Gastrocnemius medialis (tissue), 4 donors: ENCODE results near the gene ZNF674.

Experiments used
- POLR2A ChIP-seq, 2 donors: fragments of 450-650 bp; IDR thresholded peaks; one replicate each; pipeline ENCODE4 v1.6.1; 2017; ENCODE audit warnings: antibody characterized with exemption in 2 of 2, mild to moderate bottlenecking in 2 of 2, moderate library complexity in 2 of 2
- TF ChIP-seq, protein P1 (sequence below), 5 experiments: fragments of 450-650 bp in 3 of 5; fragments of 200-600 bp in 2 of 5; sonication (generic) in 2 of 5; IDR thresholded peaks in 4 of 5; conservative IDR thresholded peaks in 1 of 5; 1 replicate in 4 of 5; 2 replicates in 1 of 5; pipeline ENCODE4 v1.5.1; 2016 to 2019; ENCODE audit warnings: antibody characterized with exemption in 5 of 5, mild to moderate bottlenecking in 3 of 5, moderate library complexity in 3 of 5

GRCh38 chrX:46575991-46576392, 30.8 kb upstream of the ZNF674 start:
- TF ChIP-seq, protein P1, sequence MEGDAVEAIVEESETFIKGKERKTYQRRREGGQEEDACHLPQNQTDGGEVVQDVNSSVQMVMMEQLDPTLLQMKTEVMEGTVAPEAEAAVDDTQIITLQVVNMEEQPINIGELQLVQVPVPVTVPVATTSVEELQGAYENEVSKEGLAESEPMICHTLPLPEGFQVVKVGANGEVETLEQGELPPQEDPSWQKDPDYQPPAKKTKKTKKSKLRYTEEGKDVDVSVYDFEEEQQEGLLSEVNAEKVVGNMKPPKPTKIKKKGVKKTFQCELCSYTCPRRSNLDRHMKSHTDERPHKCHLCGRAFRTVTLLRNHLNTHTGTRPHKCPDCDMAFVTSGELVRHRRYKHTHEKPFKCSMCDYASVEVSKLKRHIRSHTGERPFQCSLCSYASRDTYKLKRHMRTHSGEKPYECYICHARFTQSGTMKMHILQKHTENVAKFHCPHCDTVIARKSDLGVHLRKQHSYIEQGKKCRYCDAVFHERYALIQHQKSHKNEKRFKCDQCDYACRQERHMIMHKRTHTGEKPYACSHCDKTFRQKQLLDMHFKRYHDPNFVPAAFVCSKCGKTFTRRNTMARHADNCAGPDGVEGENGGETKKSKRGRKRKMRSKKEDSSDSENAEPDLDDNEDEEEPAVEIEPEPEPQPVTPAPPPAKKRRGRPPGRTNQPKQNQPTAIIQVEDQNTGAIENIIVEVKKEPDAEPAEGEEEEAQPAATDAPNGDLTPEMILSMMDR (IDR thresholded peaks at IDR 0.05 in 4 of 5, conservative IDR thresholded peaks at IDR 0.05 in 1 of 5) = no peak
- no peak for TF ChIP-seq POLR2A (IDR thresholded peaks at IDR 0.05)
